Mucosa of stomach (tissue), 1 donor: ENCODE results near the gene POLR3F.
"Not testable (repeated sequence)": the region's sequence is repeated elsewhere in the genome, so short reads cannot be mapped to it uniquely, and the experiment has no call there.

Experiments
- H3K27me3 ChIP-seq: one replicate; pipeline ENCODE4 v1.7.0; 2013; ENCODE audit warnings: mild to moderate bottlenecking, low read length; ENCODE audit not compliant: control insufficient read depth, insufficient read depth
- H3K36me3 ChIP-seq: one replicate; pipeline ENCODE4 v1.7.0; 2013; ENCODE audit warnings: low read length; ENCODE audit not compliant: control insufficient read depth, insufficient read depth
- H3K4me1 ChIP-seq: one replicate; pipeline ENCODE4 v1.7.0; 2013; ENCODE audit warnings: mild to moderate bottlenecking, low read length; ENCODE audit not compliant: control insufficient read depth, insufficient read depth
- H3K4me3 ChIP-seq: one replicate; pipeline ENCODE4 v1.7.0; 2013; ENCODE audit warnings: low read length
- H3K9ac ChIP-seq: one replicate; pipeline ENCODE4 v1.7.0; 2013; ENCODE audit warnings: mild to moderate bottlenecking, low read length, moderate library complexity
- H3K9me3 ChIP-seq: one replicate; pipeline ENCODE4 v1.7.0; 2013; ENCODE audit warnings: mild to moderate bottlenecking, low read length, moderate library complexity; ENCODE audit not compliant: control insufficient read depth
- donor health status: Pancreatic carcinoma.

Gene POLR3F

GRCh38 chr20:18466574-18466893 is 656 bp upstream of the POLR3F start:
- H3K27me3 ChIP-seq, result no peaks in the 10 kb centered on the region
- peaks cover 3% of the 10 kb centered on the region for H3K4me1 ChIP-seq
- H3K4me3 ChIP-seq, result peak overlapping the region; percentile 99
- H3K9ac ChIP-seq, result peak overlapping the region; percentile 91
- no peaks in the 10 kb centered on the region for H3K9me3 ChIP-seq
- H3K36me3 ChIP-seq, result no peaks in the 10 kb centered on the region

- Histone ChIP-seq H3K4me1 (no peaks in the 10 kb centered on the region), H3K9me3 (no peaks in the 10 kb centered on the region), H3K9ac (no peak overlapping the region), H3K27me3 (no peaks in the 10 kb centered on the region), H3K36me3 (no peaks in the 10 kb centered on the region), H3K4me3 (no peak overlapping the region)
Measured at GRCh38 chr20:18477218-18477617, 10.0 kb downstream of the POLR3F start.

GRCh38 chr20:18477821-18478220 is 10.6 kb downstream of the POLR3F start:
- H3K27me3 ChIP-seq, result no peaks in the 10 kb centered on the region
- no peaks in the 10 kb centered on the region for H3K9me3 ChIP-seq
- H3K4me1 ChIP-seq, result no peaks in the 10 kb centered on the region
- no peak overlapping the region for H3K4me3 ChIP-seq
- no peaks in the 10 kb centered on the region for H3K36me3 ChIP-seq
- no peak overlapping the region for H3K9ac ChIP-seq

DNA sequence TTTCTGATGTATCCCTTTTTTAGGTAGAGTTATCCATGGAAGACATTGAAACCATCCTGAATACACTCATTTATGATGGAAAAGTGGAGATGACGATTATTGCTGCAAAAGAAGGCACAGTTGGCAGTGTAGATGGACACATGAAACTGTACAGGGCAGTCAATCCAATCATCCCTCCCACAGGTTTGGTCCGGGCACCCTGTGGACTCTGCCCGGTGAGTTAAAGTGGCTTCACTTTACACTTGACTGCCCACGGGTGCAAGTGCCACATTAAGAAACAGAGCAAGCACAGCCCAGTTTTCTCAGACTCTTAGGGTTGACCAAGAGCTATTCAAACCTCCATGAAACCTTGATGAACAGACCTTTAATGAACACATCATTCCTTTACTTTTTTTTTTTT is 14.4 kb downstream of the POLR3F start:
- Histone ChIP-seq H3K4me3 (no peak overlapping the region), H3K9ac (no peak overlapping the region), H3K36me3 (no peaks in the 10 kb centered on the region), H3K27me3 (no peaks in the 10 kb centered on the region), H3K4me1 (no peaks in the 10 kb centered on the region), H3K9me3 (no peaks in the 10 kb centered on the region)

DNA sequence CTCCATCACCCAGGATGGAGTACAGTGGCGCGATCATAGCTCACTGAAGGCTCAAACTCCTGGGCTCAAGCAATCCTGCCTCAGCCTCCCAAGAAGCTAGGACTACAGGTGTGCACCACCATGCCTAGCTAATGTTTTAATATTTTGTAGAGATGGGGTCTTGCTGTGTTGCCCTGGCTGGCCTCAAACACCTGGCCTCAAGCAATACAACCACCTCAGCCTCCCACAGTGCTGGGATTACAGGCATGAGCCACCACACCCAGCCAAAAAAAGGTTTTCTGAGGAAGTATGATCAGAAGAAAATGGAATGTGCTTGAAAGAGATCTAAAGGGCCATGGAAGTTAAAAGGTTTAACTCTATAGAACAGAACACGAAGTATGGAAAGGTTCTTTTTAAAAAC is 21.1 kb downstream of the POLR3F start:
- Histone ChIP-seq H3K4me1 (no peaks in the 10 kb centered on the region), H3K9me3 (no peaks in the 10 kb centered on the region), H3K36me3 (no peaks in the 10 kb centered on the region), H3K9ac (no peak overlapping the region), H3K27me3 (no peaks in the 10 kb centered on the region), H3K4me3 (no peak overlapping the region)

- no peak overlapping the region for H3K4me3 ChIP-seq
- no peaks in the 10 kb centered on the region for H3K36me3 ChIP-seq
- peaks cover 7% of the 10 kb centered on the region for H3K4me1 ChIP-seq
- H3K27me3 ChIP-seq, result no peaks in the 10 kb centered on the region
- H3K9ac ChIP-seq, result peak overlapping the region; percentile 79
- H3K9me3 ChIP-seq, result no peaks in the 10 kb centered on the region
Measured at GRCh38 chr20:18496042-18496441, 28.9 kb downstream of the POLR3F start.

- H3K4me1 ChIP-seq, result peaks cover 7% of the 10 kb centered on the region
- no peaks in the 10 kb centered on the region for H3K27me3 ChIP-seq
- H3K9me3 ChIP-seq, result no peaks in the 10 kb centered on the region
- peak within 1 kb of the TSS; percentile 64 for H3K4me3 ChIP-seq
- peak within 1 kb of the TSS; percentile 79 for H3K9ac ChIP-seq
- H3K36me3 ChIP-seq, result no peaks in the 10 kb centered on the region
Measured at GRCh38 chr20:18496740-18497592, 29.8 kb downstream of the POLR3F start, which contains the start of gene RBBP9. RBBP9 (minus strand) TSS chr20:18497225; CDS start chr20:18497167, 58 bp downstream.

DNA sequence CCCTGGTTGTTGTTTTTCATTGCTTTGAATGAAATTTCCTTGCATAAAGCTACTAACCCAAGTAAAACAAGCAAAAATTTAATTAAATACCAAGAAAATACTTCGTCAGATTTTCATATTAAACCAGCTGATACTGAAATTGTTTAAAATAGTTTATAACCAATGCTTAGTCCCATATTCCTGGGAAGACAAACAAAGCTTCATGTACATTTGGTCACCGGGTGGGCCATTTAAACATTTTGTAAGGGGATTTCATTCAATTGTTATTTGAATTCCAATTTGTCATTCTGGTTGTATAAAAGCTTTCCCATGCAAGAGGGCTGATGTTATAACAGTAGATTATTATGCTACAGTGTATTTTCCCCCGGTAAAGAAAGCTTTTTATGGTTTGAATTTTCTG is 30.4 kb downstream of the POLR3F start:
- no peaks in the 10 kb centered on the region for H3K9me3 ChIP-seq
- H3K4me3 ChIP-seq, result no peak overlapping the region
- no peaks in the 10 kb centered on the region for H3K36me3 ChIP-seq
- no peak overlapping the region for H3K9ac ChIP-seq
- H3K27me3 ChIP-seq, result no peaks in the 10 kb centered on the region
- peaks cover 7% of the 10 kb centered on the region for H3K4me1 ChIP-seq

DNA sequence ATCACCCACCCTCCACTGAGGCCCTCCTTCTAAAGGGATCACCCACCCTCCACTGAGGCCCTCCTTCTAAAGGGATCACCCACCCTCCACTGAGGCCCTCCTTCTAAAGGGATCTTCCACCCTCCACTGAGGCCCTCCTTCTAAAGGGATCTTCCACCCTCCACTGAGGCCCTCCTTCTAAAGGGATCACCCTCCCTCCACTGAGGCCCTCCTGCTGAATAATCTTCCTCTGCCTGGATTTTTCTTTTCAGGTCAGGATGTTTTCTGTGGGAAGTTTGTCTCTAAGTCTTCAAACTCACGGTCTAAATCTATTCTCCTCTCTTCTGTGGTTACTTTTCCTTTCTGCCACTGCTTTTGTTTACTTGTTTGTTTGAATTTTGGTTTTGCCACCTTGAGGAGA is 34.5 kb downstream of the POLR3F start:
- H3K9me3 ChIP-seq, H3K9ac ChIP-seq, H3K27me3 ChIP-seq, H3K36me3 ChIP-seq, H3K4me1 ChIP-seq, H3K4me3 ChIP-seq: not testable (repeated sequence)

- Histone ChIP-seq H3K4me1 (peaks cover 11% of the 10 kb centered on the region), H3K9ac (no peak overlapping the region), H3K4me3 (no peak overlapping the region), H3K9me3 (no peaks in the 10 kb centered on the region), H3K27me3 (no peaks in the 10 kb centered on the region), H3K36me3 (no peaks in the 10 kb centered on the region)
Measured at GRCh38 chr20:18504479-18505060, 37.4 kb downstream of the POLR3F start.

GRCh38 chr20:18506744-18507143 is 39.6 kb downstream of the POLR3F start:
- peak overlapping the region; percentile 54 for H3K4me3 ChIP-seq
- peak overlapping the region; percentile 96 for H3K9ac ChIP-seq
- no peaks in the 10 kb centered on the region for H3K27me3 ChIP-seq
- no peaks in the 10 kb centered on the region for H3K36me3 ChIP-seq
- H3K4me1 ChIP-seq, result peaks cover 11% of the 10 kb centered on the region
- H3K9me3 ChIP-seq, result no peaks in the 10 kb centered on the region

GRCh38 chr20:18507218-18508191 is 40.3 kb downstream of the POLR3F start, which contains the start of gene SEC23B:
SEC23B (plus strand) TSS chr20:18507940; CDS start chr20:18510836, 2,896 bp downstream.
- H3K4me3 ChIP-seq, result peak within 1 kb of the TSS; percentile 54
- H3K36me3 ChIP-seq, result no peaks in the 10 kb centered on the region
- peaks cover 11% of the 10 kb centered on the region for H3K4me1 ChIP-seq
- peak within 1 kb of the TSS; percentile 96 for H3K9ac ChIP-seq
- no peaks in the 10 kb centered on the region for H3K9me3 ChIP-seq
- H3K27me3 ChIP-seq, result no peaks in the 10 kb centered on the region
